Stimulated activated CD4-positive, alpha-beta T cell treated with anti-CD3 and anti-CD28 coated beads, Interleukin-15, amount 100 ng/mL, for 24 hours (primary cell): Measurements from ENCODE around the gene CDK8.
A peak's percentile ranks its signal among the peaks of the same experiment; 100 is the strongest.
"Not testable (repeated sequence)": the region's sequence is repeated elsewhere in the genome, so short reads cannot be mapped to it uniquely, and the experiment has no call there.

ENCODE experiments used
- DNase-seq: peaks from one replicate; pipeline ENCODE4 v3.0.0-alpha.2; 2020

CDK8 gene

GRCh38 chr13:26253787-26254582 lies at the start of gene CDK8:
CDK8 (plus strand) TSS chr13:26254129; CDS start chr13:26254642, 513 bp downstream.
- peak; percentile 91 for DNase-seq

- DNase-seq, result no peak
Measured at GRCh38 chr13:26208287-26208686, 45.6 kb upstream of the CDK8 start.

DNA sequence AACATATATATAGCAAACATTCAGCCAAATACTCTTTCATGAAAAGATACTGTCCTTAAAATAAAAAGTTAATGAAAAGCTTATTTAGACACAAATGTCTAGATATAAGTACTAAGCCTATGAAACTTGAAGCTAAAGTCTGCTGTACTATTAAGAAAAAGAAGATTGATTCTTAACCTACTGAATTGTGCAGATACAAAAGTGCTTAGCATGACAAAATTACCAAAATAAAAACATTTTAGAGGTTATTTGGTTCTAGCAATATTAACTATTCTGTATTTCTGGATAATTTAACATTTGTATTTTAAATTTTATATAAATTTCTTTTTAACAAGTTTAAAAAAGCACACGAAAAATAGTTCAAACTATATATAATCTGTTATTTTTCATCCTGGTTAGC lies 40.6 kb upstream of the CDK8 start:
- no peak for DNase-seq

DNA sequence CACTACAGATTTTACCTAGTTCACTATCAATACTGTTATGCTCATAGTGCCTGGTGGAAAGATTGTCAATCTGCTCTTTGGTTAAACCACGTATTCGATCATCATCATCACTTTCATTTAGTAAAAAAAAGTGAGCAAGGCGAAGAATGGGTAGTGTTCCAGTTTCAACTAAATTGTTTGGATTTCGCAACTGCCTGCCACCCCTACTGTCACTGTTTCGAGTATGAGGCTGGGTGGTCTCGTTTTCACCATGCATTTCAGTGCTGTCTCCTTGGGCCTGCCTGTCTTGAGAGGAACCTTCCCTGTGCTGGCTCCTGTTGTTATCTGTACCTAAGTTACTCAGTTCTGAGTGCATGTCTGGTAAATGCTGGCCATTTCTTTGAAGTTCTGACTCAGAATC lies 39.9 kb upstream of the CDK8 start:
- DNase-seq, result no peak

DNA sequence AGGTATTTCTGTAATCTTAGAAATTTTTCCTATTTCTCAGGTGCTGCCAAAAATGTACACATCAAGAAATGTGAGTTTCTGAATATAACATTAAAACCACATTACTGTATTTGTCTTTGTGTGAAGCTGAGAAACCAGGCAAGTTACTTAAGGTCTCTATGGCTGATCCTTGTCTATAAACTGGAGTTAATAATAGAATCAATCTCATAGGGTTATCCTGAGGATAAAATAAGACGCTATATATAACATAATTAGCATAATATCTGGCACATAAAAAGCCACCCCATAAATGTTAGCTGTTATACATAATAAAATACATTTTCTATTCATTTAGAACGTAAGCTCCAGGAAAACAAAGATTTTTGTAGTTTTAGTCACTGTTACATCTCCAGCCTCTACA lies 37.9 kb upstream of the CDK8 start:
- no peak for DNase-seq

DNA sequence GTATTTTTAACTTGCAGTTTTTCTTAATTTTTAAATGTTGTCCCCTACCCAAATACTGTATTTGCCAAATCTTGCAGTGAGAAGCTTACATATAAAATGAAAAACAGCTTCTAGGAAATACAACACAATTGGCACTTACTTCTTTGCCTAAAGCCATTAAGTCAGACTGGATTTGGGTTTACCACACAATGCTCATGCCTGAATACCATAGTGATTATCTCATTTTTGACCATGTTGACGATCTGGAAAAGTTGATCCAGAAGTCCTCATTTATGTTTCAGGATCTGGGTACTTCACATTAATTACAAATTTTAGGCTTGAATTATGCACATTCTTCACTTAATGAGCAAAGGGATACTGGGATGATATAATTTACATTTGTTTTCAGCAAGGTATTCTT lies 34.2 kb upstream of the CDK8 start:
- no peak for DNase-seq

DNA sequence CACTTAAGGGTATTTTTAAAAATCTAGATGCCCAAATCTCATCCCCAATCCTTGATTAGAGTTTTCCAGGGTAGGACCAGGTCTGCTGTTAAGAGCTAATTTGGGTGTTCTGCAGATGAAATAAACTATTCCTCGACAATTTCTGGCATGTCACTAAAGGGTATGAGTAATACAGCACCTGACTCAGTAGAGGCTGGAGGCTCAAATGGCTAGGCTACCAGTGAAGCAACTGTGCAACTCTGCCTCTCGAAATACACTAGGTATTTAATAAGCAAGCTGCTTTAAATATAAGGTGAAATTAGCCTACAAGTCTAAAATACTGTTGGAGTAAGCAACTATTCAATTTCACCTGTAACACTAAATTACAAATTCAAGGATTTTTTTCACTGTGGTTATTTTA lies 33.4 kb upstream of the CDK8 start:
- no peak for DNase-seq

GRCh38 chr13:26221399-26221720 lies 32.6 kb upstream of the CDK8 start:
- DNase-seq, result no peak

DNA sequence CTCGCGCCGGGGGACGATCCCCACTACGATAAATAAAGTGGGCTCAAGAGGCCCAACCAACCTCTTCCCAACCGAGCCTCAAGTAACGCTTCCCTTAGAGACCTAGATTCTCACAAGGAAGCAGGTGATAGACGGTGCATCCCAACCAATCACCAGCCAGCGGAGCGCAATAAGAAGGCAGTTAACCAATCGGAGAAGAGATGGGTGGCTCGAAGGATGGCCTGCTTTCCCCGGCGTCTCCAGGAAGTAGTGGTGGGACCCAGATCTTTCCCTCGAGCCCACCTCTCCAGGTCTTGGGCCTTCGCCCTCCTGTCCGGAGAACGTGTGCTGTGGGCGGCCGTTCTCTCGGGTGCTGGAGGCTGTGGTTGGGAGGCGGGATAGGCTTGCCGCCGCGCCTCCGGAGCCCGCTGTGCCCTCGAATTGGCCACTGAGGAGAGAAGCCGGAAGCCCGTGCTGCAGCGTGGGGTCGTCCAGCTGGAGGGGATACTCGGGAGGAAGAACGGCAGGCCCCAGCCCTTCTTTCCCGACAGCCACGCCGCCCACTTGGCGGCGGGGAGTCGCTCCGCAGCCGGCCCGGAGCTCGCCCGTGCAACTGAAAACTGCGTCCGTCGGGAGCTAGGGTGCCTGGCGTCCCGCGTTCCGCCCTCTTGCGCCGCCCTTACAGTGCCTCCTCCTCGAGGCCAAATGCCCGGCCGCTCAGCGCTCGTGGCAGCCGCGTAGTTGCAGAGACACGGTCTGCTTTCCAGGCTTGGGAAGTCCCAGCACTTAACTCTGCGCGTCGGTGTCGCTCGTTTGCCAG lies 32.0 kb upstream of the CDK8 start, which contains the start of gene RNF6:
Gene RNF6, minus strand, starts transcription at position 594 of the 799 bp plus-strand sequence. CDS start 2,665 bp downstream, outside the sequence.
- DNase-seq, result peak; percentile 88

GRCh38 chr13:26222520-26223046 lies 31.3 kb upstream of the CDK8 start:
- DNase-seq, result no peak

DNA sequence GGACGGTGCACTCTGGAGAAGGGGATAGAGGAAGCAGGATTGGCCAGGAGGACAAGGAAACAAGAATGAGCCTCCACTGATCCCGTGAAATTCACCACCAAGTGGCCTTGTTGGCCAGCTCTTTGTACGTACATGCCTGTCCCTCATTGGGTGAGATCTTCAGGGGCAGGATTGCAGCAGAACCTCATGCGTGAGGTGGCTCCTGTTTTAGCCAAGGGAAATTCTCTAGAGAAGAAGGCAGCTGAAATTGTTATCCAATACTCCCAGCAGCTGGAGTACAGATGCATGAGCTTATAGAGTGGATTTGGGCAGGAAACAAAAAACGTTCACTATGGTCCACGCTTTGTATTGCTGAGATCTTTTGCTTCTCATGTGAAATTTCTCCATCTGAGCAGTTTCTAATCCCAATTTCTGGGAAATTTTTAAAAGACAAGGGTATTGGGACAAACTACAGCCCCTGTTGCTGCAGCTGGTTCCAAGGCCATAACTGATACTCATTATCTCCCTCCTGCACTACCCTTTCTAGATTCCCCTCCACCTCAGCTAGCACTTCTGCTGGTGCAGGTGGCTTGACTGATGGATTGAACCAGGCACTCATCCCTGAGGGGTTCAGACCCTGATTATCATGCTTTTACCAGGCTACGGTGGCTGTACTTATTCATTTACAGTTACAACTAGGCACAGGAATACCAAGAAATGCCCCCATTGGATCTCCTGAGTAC lies 27.9 kb upstream of the CDK8 start:
- no peak for DNase-seq

DNA sequence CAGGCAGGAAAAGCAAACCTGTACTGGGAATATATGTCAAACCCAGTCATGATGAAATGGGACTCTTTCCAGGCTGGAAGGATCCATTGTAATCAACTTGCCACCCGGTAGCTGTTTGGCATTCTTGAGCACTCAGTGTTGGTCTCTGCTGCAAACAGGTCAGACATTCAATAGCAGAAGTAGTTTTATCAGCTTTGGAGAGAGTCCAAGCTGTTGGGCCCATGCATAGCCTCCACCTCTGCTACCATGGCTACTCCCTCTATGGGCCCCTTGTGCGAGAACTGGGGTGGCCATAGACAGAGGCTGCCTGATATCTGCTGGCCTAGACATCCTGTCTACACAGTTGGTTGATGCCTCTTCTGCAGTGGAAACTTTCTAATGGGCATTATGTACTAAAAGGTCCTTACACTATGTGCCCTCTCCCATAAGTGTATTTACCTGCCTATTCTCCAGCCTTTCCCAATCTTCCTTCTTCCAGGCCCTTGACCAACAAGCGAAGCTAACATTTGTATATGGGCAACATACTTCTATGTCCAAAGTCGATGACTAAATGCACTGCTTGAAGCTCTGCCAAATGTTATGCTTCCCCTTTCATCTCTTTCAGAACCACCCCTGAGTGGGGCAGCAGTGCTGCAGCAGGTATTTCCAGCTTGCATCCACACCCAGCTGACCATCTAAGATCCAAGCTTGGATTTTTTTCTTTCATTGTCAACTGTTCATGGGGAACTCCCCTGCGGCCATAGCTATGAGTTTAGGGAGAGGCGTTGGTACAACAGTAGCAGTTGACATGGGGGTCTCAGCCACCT lies 26.6 kb upstream of the CDK8 start:
- DNase-seq, result no peak

GRCh38 chr13:26228096-26228495 lies 25.8 kb upstream of the CDK8 start:
- no peak for DNase-seq

DNA sequence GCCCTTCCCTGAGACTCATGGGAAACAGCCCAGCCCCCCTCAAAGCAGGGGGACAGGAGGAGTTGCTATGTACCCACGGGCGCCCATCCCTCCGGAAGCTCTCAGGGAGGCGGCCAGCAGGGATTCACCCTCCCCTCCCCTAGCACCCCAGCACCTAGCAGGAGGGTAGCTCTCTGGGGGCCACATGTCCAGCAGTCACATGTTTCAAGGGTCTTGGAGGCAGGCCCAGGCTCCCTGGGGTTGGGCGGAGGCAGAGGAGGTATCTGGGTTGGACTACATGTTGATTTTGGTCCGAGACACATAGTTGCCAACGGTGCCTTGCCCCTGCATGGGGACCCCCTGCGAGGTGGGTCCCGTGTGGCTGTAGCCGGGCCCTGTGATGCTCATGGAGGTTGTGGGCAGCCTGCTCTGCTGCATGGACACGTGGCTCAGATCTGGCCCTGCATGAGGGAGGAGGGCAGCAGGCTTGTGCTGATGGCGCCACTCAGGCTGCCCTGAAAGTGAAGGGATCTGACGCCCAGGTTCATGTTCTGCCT lies 24.8 kb upstream of the CDK8 start:
- DNase-seq, result no peak

DNA sequence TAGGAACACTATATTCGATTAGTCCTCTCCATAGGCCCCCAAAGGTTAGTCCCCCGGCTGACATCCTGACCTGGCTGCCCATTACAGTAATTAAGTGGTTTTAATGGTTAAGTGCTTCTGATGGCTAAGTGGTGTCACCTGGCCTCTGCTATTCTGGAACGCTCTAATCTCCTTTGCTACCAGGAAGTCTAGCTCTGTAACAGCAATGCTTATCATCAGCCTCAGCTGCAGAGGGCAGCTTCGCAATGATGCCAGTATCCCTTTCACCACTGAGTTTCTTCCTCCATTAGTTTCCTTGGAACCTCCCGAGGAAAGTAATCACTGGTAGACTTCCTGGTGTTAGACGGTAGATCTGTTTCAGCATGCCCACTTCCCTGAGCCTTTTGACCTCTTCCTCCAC lies 23.2 kb upstream of the CDK8 start:
- DNase-seq, result no peak

DNA sequence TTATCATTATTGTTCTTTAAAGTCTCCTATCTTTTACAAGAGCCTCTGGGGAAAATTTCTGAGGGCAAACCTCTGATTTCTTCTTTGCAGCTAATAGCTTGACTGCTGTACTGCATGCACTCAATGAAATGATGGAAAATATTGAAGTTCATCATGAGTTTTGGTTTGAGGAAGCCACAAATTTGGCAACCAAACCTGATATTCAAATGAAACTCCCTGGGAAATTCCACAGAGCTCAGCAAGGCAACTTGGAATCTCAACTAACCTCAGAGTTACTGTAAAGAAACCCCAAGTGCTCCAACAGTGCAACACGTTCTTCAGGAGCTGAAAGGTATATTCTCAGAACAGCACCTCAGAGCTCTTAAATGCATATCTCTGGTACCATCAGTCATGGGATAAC lies 17.6 kb upstream of the CDK8 start:
- DNase-seq, result no peak

GRCh38 chr13:26246154-26246553 lies 7.8 kb upstream of the CDK8 start:
- DNase-seq, result no peak

DNA sequence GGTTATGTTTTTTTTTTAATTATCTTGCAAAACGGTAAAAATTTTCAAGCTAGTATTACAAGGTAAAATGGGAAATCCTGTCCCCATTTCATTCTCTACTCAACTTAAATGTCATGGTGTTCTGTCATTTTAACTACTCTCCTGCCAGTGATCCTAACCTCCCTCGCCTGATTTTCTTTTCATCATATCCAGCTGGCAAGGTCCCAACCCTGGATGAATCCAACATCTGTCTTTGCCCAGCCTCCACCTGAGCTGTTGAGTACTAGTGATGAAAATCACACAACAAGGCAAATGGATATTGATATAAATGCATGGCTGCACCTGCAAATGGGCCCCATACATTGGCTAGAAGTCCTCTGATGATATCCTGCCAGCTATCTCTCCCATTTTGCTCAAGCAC lies 6.9 kb upstream of the CDK8 start:
- no peak for DNase-seq

DNA sequence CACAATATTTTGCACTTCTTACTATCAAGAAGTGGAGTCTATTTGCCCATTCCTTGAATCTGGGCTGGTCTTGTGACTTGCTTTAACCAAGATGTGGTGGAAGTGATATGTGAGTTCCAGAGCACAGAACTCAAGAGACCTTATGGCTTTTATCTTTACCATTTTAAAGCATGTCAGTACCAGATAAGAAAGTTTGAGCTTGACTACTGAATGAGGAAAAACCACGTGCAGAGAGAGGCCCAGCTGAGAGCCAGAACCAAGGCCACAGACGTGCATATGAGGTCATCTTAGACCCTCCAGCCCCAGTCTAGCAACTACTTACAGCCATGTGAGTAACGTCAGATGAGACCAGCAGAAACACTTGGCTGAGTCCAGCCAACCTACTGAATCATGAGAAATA lies 6.3 kb upstream of the CDK8 start:
- no peak for DNase-seq

- no peak for DNase-seq
Measured at GRCh38 chr13:26249551-26249950, 4.4 kb upstream of the CDK8 start.

DNA sequence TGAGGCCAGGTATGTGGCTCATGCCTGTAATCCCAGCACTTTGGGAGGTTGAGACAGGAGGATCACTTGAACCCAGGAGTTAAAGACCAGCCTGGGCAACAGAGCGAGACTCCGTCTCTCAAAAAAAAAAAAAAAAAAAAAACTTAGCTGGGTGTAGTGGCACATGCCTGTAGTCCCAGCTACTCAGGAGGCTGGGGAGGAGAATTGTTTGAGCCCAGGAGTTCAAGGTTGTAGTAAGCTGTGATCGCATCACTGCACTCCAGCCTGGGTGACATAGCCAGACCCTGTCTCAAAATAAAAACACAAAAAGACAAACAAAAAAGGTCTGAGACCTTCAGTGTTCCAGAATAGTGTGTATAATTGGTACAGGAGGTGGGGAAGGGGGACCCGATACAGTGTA lies 1.9 kb upstream of the CDK8 start:
- DNase-seq, result not testable (repeated sequence)

GRCh38 chr13:26253262-26253786 lies 605 bp upstream of the CDK8 start:
- no peak for DNase-seq
